HG03064 (cell line): Measurements from ENCODE around the gene FCRL1.

Experiments used
- ATAC-seq: cut with Tn5 transposase; IDR thresholded peaks from one replicate; pipeline ENCODE4 v1.9.1; 2021; ENCODE audit warnings: low read depth; ENCODE audit not compliant: unreplicated experiment

Gene FCRL1

GRCh38 chr1:157806431-157807149, 13.3 kb downstream of the FCRL1 start:
- ATAC-seq = peak; percentile 88

DNA sequence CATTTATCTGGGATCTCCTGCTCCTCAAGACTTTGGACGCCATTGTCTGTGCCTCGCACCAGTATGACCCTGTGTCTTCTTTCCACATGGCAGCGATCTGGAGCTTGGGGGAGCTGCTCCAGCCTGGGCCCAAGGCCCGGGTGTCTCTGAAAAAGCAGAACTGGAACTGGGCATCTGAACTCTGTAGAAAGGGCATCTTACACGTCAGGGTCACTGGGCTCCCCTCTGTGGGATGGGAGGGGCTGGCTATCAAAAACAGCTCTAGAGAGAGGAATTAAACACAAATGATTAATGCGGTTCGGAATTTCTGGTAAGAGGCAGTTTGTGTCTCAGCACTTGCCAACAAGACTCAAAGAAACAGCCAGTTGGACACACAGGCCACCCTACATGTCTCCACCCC, 16.1 kb downstream of the FCRL1 start:
- ATAC-seq = no peak

DNA sequence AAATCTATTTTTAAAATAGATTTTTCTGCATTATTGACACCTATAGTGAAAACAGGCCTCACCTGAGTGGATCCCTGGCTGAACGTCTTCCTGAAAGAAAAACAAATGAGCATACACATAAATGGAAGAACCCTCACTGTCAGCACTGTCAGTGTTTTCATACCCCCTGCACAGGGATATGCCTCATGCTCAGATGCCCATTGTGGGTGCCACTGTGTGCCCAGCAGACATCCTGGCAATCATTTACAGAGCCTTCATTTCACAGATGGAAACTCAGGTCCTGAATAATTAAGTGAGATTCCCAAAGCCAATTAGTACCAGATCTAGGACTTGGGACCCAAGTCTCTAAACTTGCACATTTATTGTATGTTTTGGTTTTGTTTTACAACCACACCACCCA, 19.9 kb downstream of the FCRL1 start:
- no peak for ATAC-seq

GRCh38 chr1:157798211-157798610, 21.7 kb downstream of the FCRL1 start:
- ATAC-seq = no peak

- ATAC-seq = no peak
These were observed 34.7 kb downstream of the FCRL1 start for GRCh38 chr1:157785248-157785647.

GRCh38 chr1:157784801-157785200, 35.1 kb downstream of the FCRL1 start:
- no peak for ATAC-seq

DNA sequence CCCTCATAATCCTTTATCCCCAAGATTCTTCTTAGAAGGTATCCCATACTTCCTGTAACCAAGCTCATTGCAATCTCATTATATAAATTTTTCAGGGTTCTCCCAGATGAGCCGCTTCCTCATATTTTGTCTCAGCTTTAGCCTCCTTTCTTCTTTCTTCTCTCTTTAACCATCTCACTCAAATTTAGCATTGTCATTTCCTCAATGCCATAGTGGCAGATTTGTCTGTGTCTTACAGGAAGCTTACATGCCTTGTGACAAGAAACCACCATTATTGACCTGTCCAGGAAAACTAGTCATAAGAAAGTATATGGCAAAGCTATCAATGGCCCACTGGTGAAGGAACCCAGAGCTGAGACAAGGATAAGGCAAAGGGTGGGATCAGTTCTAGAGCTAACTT, 37.0 kb downstream of the FCRL1 start:
- ATAC-seq = no peak

GRCh38 chr1:157781048-157781447, 38.9 kb downstream of the FCRL1 start:
- no peak for ATAC-seq

DNA sequence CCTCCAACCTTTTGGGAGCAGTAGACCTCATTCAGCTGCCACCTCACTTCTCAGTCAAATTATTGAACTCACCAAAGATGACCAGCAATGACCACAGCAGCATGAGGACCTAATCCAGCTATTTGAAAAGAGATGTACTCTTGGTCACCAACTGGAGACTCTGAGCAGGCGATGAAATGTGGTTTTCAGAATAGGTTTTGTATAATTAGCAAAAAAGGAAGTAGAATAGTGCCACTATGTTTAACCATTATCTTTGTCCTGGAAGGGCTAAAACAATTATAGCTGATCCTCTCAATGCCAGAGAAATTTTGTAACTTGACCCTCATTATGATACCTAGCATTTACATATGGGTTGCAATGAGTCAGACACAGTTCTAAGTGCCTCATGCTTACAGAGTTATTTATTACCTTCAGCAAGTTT, 42.9 kb downstream of the FCRL1 start, which contains the start of gene FCRL2:
Gene FCRL2 (minus strand): TSS at position 162 of the 421 bp plus-strand sequence. CDS start 59 bp downstream, at position 103.
- no peak for ATAC-seq

DNA sequence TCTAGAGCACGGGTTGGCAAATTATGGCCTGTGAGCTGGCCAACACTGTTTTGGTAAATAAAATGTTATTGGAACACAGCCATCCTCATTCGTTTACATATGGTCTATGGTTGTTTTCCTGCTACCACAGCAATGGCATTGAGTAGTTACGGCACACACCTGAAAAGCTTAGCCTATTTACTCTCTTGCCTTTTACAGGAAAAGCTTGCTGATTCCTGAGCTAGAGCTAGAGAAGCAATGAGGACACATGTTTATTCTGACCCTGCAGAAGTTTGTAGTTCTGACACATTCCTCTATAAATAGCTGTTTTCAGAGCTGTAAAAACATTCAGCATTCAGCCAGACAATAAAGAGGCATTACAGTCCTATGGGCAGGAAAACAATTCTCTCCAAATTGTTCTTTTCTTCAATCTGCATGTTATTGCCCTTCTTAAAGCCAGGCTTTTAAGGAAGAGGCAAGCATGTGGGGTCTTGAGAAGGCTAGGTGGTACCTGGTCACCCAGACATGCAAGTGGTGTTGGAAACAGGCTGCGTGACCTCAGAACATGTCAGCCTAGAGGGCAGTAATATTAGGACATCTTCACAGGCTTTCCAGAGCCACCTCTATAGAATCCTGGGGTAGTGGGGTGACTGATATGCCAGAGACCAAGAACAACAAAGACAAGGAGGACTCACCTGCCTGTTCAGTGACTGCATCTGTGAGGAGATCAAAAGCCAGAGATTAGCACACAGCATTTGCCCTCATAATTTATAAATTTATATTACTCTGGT, 44.6 kb downstream of the FCRL1 start:
- no peak for ATAC-seq

DNA sequence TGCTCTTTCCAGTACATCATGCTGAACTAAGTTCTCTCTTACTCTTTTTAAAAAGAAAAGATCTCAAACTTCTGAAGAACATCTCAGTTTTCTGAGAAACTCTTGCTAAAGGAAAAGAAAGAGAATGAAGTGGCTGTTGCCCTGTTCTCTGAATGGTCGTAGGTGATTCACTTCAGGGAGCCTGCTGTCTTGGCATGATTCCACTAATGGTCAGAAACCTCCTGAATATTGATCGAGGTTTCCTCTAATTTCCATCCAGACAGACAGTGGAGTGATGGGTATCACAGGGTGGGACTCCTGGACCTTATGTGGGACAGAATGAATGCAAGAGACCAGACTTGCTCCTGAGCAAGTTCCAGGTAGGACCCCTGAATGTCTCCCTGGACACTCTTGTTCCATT, 45.5 kb downstream of the FCRL1 start:
- no peak for ATAC-seq

DNA sequence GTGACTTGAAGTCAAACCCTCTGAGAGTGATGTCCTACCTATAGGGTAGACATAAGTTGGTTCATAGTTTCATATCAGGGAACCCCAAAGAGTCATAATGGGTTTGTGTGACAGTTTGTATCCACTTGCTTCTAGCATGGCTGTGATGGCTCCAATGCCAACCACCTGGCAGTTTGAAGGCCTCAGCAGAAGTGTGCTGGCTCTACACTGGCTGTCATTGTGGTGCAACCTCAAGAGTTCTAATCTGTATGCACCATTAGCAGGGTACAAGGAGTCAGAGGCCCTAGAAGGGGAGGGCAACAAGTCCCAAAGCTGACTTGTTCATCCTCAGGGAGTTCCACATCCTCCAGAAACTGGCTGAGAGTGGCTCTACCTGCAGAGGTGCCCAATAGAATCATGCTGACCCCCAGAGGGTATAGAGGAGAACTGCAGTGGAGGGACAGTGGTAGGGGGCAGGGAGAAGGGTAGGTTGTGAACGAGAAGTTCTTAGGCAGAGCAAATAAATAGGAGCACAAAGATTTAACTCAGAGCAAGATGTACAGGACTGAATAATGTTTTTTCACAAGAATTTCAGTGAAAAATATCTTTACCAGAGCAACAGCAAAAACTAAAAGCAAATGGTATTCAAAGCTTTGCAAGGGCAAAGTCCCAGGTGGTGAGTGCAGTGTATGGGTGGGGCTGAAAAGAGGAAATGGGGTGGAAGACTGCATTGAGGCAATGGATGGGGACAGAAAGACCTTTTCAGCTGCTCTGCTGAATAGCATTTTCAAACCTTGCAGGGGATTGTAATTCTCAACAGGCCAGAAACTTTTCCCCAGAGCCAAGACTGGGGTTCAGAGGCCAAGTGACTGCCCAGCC, 46.2 kb downstream of the FCRL1 start:
- ATAC-seq = no peak

GRCh38 chr1:157771661-157772425, 48.1 kb downstream of the FCRL1 start:
- ATAC-seq = no peak

DNA sequence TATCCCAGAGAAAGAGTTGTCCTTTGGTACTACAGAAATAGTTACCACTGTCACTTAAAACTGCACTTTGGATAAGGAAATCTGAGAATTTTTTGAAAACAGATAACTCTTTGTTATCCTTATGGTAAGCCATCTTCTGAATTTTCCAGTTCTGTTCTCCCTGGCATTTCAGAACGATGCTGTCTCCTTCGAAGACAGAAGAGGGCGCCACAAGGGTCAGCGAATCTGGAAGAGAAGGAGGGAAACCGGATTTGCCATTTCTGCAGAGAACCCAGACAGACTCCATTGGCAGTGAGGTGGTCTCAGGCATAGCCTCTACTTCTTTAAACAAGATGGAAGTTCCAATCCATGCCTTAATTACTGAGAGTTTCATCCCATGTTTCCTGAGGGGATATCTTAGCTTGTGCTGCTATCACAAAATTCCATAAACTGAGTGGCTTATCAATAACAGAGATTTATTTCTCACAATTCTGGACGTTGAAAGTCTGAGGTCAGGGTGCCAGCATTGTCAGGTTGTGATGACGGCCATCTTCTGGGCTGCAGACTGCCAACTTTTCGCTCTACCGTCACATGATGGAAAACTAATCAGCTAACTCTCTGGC, 49.4 kb downstream of the FCRL1 start:
- ATAC-seq = no peak

GRCh38 chr1:157766792-157767191, 53.1 kb downstream of the FCRL1 start:
- no peak for ATAC-seq

DNA sequence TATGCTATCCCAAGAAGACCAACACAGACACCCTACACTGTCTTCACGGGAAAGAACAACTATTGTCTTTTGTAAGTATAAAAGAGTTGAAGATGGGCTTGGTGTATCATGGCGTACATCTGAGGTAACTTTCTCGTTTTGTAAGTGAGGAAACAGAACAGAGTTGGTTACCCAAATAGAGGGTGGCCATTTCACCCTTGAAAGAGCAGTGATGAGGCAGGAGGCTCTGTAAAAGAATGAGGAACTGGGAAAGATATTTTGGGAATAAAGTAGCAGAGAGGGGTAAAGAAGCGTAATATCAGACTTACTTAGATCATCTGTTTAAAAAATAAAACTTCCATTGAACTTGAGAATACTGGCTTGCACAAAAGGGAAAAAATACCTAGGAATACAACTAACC, 61.9 kb downstream of the FCRL1 start:
- ATAC-seq = no peak

DNA sequence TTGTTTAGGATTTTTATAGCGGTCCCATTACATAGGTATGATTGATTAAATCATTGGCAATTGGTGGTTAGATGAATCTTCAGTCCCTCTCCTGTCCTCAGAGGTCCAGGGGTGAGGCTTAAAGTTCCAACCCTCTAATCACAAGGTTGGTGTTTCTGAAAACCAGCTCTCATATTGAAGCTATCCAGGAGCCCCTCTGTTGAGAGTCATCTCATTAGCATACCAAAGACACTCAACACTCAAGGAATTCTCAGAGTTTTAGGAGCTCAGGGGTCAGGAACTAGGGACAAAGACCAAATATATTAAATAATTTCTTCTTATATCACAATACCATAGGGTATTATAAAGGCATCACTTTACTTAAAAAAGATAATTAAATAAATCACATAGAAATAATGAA, 66.3 kb downstream of the FCRL1 start:
- ATAC-seq = no peak

- no peak for ATAC-seq
These were observed 68.6 kb downstream of the FCRL1 start for GRCh38 chr1:157751283-157751682.

GRCh38 chr1:157748262-157748817, 71.6 kb downstream of the FCRL1 start:
- no peak for ATAC-seq
